H7 (cell line): ENCODE data around the gene GOLGA8K. TPM values are rescaled to one million over a fixed set of nuclear protein-coding genes. Genes with fewer than 3 reads are reported as not detected.
"Not testable (repeated sequence)": the region's sequence is repeated elsewhere in the genome, so short reads cannot be mapped to it uniquely, and the experiment has no call there.

Experiments
- DNase-seq: peaks from one replicate; pipeline ENCODE4 v3.0.0; 2012
- H3K27me3 ChIP-seq: 2 replicates; pipeline ENCODE4 v1.6.0; 2011; ENCODE audit warnings: mild to moderate bottlenecking, low read length; ENCODE audit not compliant: control insufficient read depth, insufficient read depth
- H3K36me3 ChIP-seq: replicated peaks from 2 replicates; pipeline ENCODE4 v1.5.1; 2011; ENCODE audit warnings: low read length; ENCODE audit not compliant: control insufficient read depth, insufficient read depth
- H3K4me3 ChIP-seq: 2 replicates; pipeline ENCODE4 v1.5.1; 2011; ENCODE audit warnings: low read depth, mild to moderate bottlenecking, control low read depth, low read length, moderate library complexity; ENCODE audit not compliant: insufficient read depth
- total RNA-seq: library from RNA; depleted of rRNA; stranded (reverse); fragments of >200 nt; shearing (Covaris generic); gene quantifications from 2 replicates; pipeline ENCODE4 v1.2.3, GENCODE V29; 2014

GOLGA8K gene
- total RNA-seq, 1 experiment from 2014 or later: 0.59 TPM

GRCh38 chr15:32370064-32370463 is 33.0 kb downstream of the GOLGA8K start:
- H3K36me3 ChIP-seq: not testable (repeated sequence)

DNA sequence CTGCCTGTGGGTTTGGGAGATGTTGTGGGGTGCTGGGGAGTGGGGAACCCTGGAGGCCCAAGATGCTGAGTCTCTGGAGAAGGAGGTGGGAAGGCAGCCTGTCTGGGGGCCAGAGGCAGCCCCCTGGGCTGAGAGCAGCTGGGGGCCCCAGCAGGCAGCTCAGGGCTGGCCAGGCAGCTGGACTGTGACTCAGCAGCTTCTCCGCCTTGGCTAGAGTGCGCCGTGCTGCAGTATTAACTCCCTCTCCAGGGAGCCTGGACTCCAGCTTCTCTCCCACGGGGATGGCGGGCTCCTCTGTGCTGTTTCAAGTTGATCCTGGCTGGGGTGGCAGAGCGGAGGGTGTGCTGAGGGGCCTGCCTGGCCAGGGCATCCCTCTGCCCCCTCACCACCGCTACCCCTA is 36.6 kb downstream of the GOLGA8K start:
- not testable (repeated sequence) for H3K4me3 ChIP-seq, H3K36me3 ChIP-seq, H3K27me3 ChIP-seq, DNase-seq

More at GRCh38 chr15:32370064-32370463, 33.0 kb downstream of the GOLGA8K start:
- not testable (repeated sequence) for H3K4me3 ChIP-seq, DNase-seq, H3K27me3 ChIP-seq

- not testable (repeated sequence) for DNase-seq, H3K4me3 ChIP-seq, H3K36me3 ChIP-seq, H3K27me3 ChIP-seq
Measured at GRCh38 chr15:32365955-32366354, 37.1 kb downstream of the GOLGA8K start.

GRCh38 chr15:32364944-32365343 is 38.1 kb downstream of the GOLGA8K start:
- not testable (repeated sequence) for DNase-seq, H3K36me3 ChIP-seq, H3K27me3 ChIP-seq, H3K4me3 ChIP-seq

DNA sequence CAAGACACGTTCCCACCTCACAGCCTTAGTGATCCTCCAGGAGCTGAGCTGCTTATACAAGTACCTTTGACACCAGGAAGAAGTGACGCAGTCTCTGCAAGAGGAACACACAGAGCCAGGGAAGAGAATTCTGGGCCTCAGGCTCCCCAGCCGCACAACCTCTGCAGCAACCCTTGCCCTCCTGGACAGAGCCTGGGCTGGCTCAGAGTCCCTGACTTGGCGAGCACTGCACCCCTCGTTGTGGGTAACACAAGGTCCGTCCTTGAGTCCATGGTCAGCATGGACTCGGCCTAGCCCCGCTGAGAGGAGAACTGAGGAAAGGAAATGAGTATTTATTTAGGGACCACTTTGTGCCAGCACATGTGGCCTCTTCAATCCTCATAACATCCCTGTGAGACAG is 39.6 kb downstream of the GOLGA8K start:
- not testable (repeated sequence) for H3K36me3 ChIP-seq, DNase-seq, H3K4me3 ChIP-seq, H3K27me3 ChIP-seq

GRCh38 chr15:32361662-32362061 is 41.4 kb downstream of the GOLGA8K start:
- not testable (repeated sequence) for H3K27me3 ChIP-seq, H3K4me3 ChIP-seq, H3K36me3 ChIP-seq, DNase-seq

GRCh38 chr15:32358462-32358861 is 44.6 kb downstream of the GOLGA8K start:
- not testable (repeated sequence) for H3K4me3 ChIP-seq, DNase-seq

DNA sequence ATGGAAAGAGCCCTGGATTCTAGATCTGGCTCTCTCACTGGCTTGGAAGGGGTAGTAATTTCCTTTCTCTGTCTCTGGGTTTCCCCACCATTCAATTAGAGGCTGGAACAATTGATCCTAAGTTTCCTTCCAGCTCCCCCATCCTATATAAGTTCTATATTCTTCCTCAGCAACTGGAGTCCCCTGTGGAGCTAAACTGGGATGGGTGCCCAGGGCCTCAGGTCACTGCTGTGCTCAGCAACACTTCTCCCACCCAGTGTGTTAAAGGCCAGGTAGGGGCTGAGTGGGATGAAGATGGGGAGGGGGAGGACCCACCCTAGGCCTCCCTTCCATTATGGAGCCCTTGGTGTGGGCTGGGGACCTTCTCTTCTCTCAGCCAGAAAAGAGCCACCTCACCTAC is 46.2 kb downstream of the GOLGA8K start:
- H3K4me3 ChIP-seq, H3K27me3 ChIP-seq, H3K36me3 ChIP-seq, DNase-seq: not testable (repeated sequence)

More at GRCh38 chr15:32358462-32358861, 44.6 kb downstream of the GOLGA8K start:
- not testable (repeated sequence) for H3K36me3 ChIP-seq, H3K27me3 ChIP-seq

DNA sequence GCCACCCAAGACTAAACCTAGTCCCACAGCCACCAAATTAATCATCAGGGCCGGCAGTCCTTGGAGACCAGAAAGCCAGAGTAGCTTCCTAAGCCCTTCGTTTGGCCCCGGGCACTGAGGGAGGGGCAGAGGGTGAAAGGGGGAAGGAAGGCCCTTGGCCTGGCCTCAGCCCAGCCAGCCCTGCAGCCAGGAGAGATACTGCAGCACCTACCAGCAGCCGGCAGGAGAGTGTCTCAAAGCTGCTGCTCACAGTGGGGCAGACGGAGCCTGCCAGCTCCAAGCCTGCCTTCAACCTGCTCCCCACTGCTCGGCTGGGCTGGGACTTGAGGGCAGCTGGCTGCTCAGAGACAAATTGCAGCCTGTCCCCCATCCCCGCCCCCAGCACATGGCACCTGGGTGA is 50.3 kb downstream of the GOLGA8K start:
- H3K27me3 ChIP-seq, DNase-seq, H3K36me3 ChIP-seq: not testable (repeated sequence)

GRCh38 chr15:32350563-32351220 is 52.4 kb downstream of the GOLGA8K start:
- H3K36me3 ChIP-seq, H3K4me3 ChIP-seq, H3K27me3 ChIP-seq, DNase-seq: not testable (repeated sequence)

More for the DNA sequence above, 50.3 kb downstream of the GOLGA8K start:
- H3K4me3 ChIP-seq: not testable (repeated sequence)

GRCh38 chr15:32347037-32347436 is 56.1 kb downstream of the GOLGA8K start:
- not testable (repeated sequence) for DNase-seq, H3K4me3 ChIP-seq, H3K36me3 ChIP-seq, H3K27me3 ChIP-seq

DNA sequence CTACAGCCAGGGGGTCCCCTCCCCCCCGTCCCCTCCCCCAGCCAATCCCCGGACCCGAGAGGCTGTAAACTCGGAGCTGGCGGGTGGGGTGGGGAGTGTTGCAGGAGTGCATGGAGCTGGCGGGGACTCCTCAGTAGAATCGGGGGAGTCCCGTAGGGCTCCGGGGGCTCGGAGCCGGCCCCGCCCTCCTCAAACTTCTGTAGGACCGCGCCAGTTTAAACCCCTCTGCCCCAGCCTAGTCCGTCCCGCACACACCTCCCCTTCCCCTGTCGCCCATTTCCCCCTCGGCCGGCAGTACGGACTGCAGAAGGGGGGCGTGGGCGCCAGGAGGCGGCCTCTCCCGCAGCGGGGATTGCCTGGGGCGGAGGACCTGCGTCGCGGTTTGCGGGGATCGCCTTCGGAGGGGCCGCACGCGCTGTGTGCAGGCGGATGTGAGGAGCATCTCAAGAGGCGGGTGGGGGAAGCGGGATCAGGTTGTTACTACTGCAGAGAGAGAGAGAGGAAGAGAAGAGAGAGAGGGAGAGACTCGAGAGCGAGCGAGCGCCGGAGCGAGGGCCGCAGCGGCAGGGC is 57.0 kb downstream of the GOLGA8K start:
- H3K4me3 ChIP-seq, H3K27me3 ChIP-seq, H3K36me3 ChIP-seq, DNase-seq: not testable (repeated sequence)

DNA sequence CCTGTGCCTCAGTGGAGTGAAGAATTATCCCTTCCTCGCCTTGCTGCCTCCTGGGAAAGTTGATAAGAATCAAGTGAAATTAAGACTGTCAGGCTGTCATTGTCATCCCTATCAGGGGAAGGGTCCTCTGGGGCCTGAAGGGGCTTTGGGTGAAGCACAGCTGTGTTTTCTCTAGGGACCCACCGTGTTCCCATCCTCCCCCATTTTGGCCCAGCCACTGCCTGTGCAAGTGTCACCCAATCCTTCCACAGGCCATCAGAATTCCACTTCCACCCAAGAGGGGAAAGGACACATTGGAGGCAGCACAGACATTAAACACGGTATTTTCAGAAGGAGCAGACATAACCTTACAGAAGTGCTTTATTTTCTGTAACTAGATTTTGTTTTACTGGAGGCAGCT is 59.2 kb downstream of the GOLGA8K start:
- not testable (repeated sequence) for H3K36me3 ChIP-seq, H3K4me3 ChIP-seq, DNase-seq, H3K27me3 ChIP-seq
